IMR-90 (cell line): ENCODE results near the gene CDCP2. TPM values are rescaled to one million over a fixed set of nuclear protein-coding genes. Genes with fewer than 3 reads are reported as not detected.

Experiments used
- ATAC-seq: fragments of 200-7000 bp; cut with Tn5 transposase; 2 replicates; pipeline ENCODE4 v1.9.1; 2020; ENCODE audit warnings: low read depth, mild to moderate bottlenecking, moderate library complexity
- BruUV-seq: library from RNA; stranded (reverse); fragments of 400-500 nt; replicated peaks from 2 replicates; lab custom pipeline; 2021; lab: Mats Ljungman, UMichigan
- CTCF ChIA-PET: fragments of 300-600 bp; formaldehyde crosslinking; extraction: SDS; loops from one replicate; lab custom pipeline; 2021; ENCODE audit warnings: antibody characterized with exemption; lab: Yijun Ruan, JAX
- POLR2A ChIA-PET: fragments of 300-600 bp; sonication (Branson Sonifier 250); formaldehyde crosslinking; loops from one replicate; lab custom pipeline; 2022; ENCODE audit warnings: antibody characterized with exemption; ENCODE audit not compliant: unreplicated experiment; lab: Charles Lee
- DNase-seq: peaks from one replicate; pipeline ENCODE4 v3.0.0; 2013
- H2AFZ ChIP-seq: replicated peaks from 2 replicates; pipeline ENCODE3; 2013; ENCODE audit warnings: low read length, mild to moderate bottlenecking; ENCODE audit not compliant: poor library complexity
- H2AK5ac ChIP-seq: 2 replicates; pipeline ENCODE4 v1.6.1; 2013; ENCODE audit warnings: low read depth, low read length, inconsistent platforms
- H2AK9ac ChIP-seq: replicated peaks from 2 replicates; pipeline ENCODE3; 2013; ENCODE audit warnings: mild to moderate bottlenecking, low read depth, low read length, moderate library complexity; ENCODE audit not compliant: poor library complexity
- H2BK120ac ChIP-seq: 2 replicates; pipeline ENCODE4 v1.6.1; 2013; ENCODE audit warnings: low read depth, low read length, inconsistent platforms
- H2BK15ac ChIP-seq: 3 replicates; pipeline ENCODE4 v1.6.1; 2013; ENCODE audit warnings: low read depth, low read length, inconsistent platforms
- H2BK20ac ChIP-seq: 2 replicates; pipeline ENCODE4 v1.6.1; 2013; ENCODE audit warnings: low read depth, mild to moderate bottlenecking, inconsistent platforms, low read length, moderate library complexity
- H2BK5ac ChIP-seq: 2 replicates; pipeline ENCODE4 v1.6.1; 2013; ENCODE audit warnings: mild to moderate bottlenecking, low read depth, low read length, inconsistent platforms; ENCODE audit not compliant: poor library complexity, severe bottlenecking
- H3K14ac ChIP-seq: replicated peaks from 2 replicates; pipeline ENCODE4 v1.6.1; 2013; ENCODE audit warnings: low read depth, low read length, inconsistent platforms
- H3K18ac ChIP-seq: 2 replicates; pipeline ENCODE4 v1.6.1; 2013; ENCODE audit warnings: low read depth, low read length, control low read depth
- H3K23ac ChIP-seq: 2 replicates; pipeline ENCODE4 v1.6.1; 2013; ENCODE audit warnings: low read depth, low read length, inconsistent platforms
- H3K27ac ChIP-seq: 2 replicates; pipeline ENCODE4 v1.5.1; 2013; ENCODE audit warnings: mild to moderate bottlenecking, control low read depth, low read length; ENCODE audit not compliant: insufficient read depth
- H3K27me3 ChIP-seq: 2 replicates; pipeline ENCODE4 v1.6.1; 2013; ENCODE audit warnings: low read length; ENCODE audit not compliant: control insufficient read depth, insufficient read depth
- H3K36me3 ChIP-seq: 2 replicates; pipeline ENCODE4 v1.6.1; 2013; ENCODE audit warnings: low read length, mixed read lengths; ENCODE audit not compliant: control insufficient read depth, insufficient read depth
- H3K4ac ChIP-seq: 2 replicates; pipeline ENCODE4 v1.6.1; 2013; ENCODE audit warnings: low read depth, low read length, inconsistent platforms
- H3K4me1 ChIP-seq: 2 replicates; pipeline ENCODE4 v1.6.1; 2013; ENCODE audit warnings: low read length, mixed read lengths; ENCODE audit not compliant: control insufficient read depth, insufficient read depth
- H3K4me2 ChIP-seq: 2 replicates; pipeline ENCODE4 v1.6.1; 2013; ENCODE audit warnings: low read depth, mild to moderate bottlenecking, control low read depth, low read length, moderate library complexity
- H3K4me3 ChIP-seq: 2 replicates; pipeline ENCODE4 v1.5.1; 2013; ENCODE audit warnings: low read depth, mild to moderate bottlenecking, control low read depth, low read length, moderate library complexity; ENCODE audit not compliant: insufficient read depth
- H3K56ac ChIP-seq: 2 replicates; pipeline ENCODE4 v1.6.1; 2013; ENCODE audit warnings: low read length, inconsistent platforms; ENCODE audit not compliant: insufficient read depth; ENCODE audit errors: extremely low read depth
- H3K79me1 ChIP-seq, 2 experiments: 2 replicates each; pipeline ENCODE4 v1.6.1; 2013; ENCODE audit warnings: low read length in 2 of 2, inconsistent platforms in 1 of 2, low read depth in 1 of 2
- H3K9ac ChIP-seq: 2 replicates; pipeline ENCODE4 v1.6.1; 2013; ENCODE audit warnings: low read depth, low read length, control low read depth
- H3K9me1 ChIP-seq: 2 replicates; pipeline ENCODE4 v1.6.1; 2013; ENCODE audit warnings: low read length, inconsistent platforms; ENCODE audit not compliant: insufficient read depth
- H3K9me3 ChIP-seq: 2 replicates; pipeline ENCODE4 v1.6.1; 2013; ENCODE audit warnings: low read length; ENCODE audit not compliant: control insufficient read depth, insufficient read depth
- H4K20me1 ChIP-seq: 2 replicates; pipeline ENCODE4 v1.6.1; 2013; ENCODE audit warnings: low read length, inconsistent platforms; ENCODE audit not compliant: insufficient read depth
- H4K5ac ChIP-seq: 2 replicates; pipeline ENCODE4 v1.6.1; 2013; ENCODE audit warnings: mild to moderate bottlenecking, low read depth, low read length, control low read depth
- H4K8ac ChIP-seq, 2 experiments: 2 replicates each; pipeline ENCODE4 v1.6.1; 2013; ENCODE audit warnings: low read depth in 2 of 2, low read length in 2 of 2, control low read depth in 1 of 2, inconsistent platforms in 1 of 2
- H4K91ac ChIP-seq: 2 replicates; pipeline ENCODE4 v1.6.1; 2013; ENCODE audit warnings: low read depth, low read length, inconsistent platforms; ENCODE audit not compliant: insufficient read depth
- BHLHE40 ChIP-seq: fragments of 150-350 bp; IDR thresholded peaks from 2 replicates; pipeline ENCODE4 v1.6.1; 2016; ENCODE audit warnings: mild to moderate bottlenecking, low read depth, low read length
- CEBPB ChIP-seq: IDR thresholded peaks from 2 replicates; pipeline ENCODE4 v1.6.1; 2012; ENCODE audit warnings: low read depth, low read length, improper control_type of control experiment
- CHD1 ChIP-seq: IDR thresholded peaks from 2 replicates; pipeline ENCODE4 v1.6.1; 2012; ENCODE audit warnings: low read depth, low read length, improper control_type of control experiment
- FOS ChIP-seq: fragments of 150-350 bp; IDR thresholded peaks from 2 replicates; pipeline ENCODE4 v1.6.1; 2016; ENCODE audit warnings: low read depth, low read length
- MAFK ChIP-seq: IDR thresholded peaks from 2 replicates; pipeline ENCODE4 v1.6.1; 2012; ENCODE audit warnings: low read depth, low read length, improper control_type of control experiment
- MAZ ChIP-seq: IDR thresholded peaks from 2 replicates; pipeline ENCODE4 v1.6.1; 2012; ENCODE audit warnings: low read depth, mild to moderate bottlenecking, low read length, improper control_type of control experiment, moderate library complexity, borderline replicate concordance
- MXI1 ChIP-seq: IDR thresholded peaks from 2 replicates; pipeline ENCODE4 v1.6.1; 2012; ENCODE audit warnings: low read depth, mild to moderate bottlenecking, low read length, moderate library complexity, borderline replicate concordance
- NFE2L2 ChIP-seq: fragments of 150-350 bp; IDR thresholded peaks from 2 replicates; pipeline ENCODE4 v1.6.1; 2016; ENCODE audit warnings: low read depth, mild to moderate bottlenecking, low read length
- POLR2A ChIP-seq: IDR thresholded peaks from 2 replicates; pipeline ENCODE4 v1.6.1; 2012; ENCODE audit warnings: mild to moderate bottlenecking, low read depth, low read length
- RAD21 ChIP-seq: IDR thresholded peaks from 2 replicates; pipeline ENCODE4 v1.6.1; 2012; ENCODE audit warnings: low read length, improper control_type of control experiment
- RCOR1 ChIP-seq: IDR thresholded peaks from 2 replicates; pipeline ENCODE4 v1.6.1; 2012; ENCODE audit warnings: mild to moderate bottlenecking, low read length, improper control_type of control experiment; ENCODE audit not compliant: insufficient replicate concordance
- RFX5 ChIP-seq: IDR thresholded peaks from 2 replicates; pipeline ENCODE4 v1.8.0; 2012; ENCODE audit warnings: low read depth, mild to moderate bottlenecking, low read length, moderate library complexity
- SMC3 ChIP-seq: fragments of 150-350 bp; IDR thresholded peaks from 2 replicates; pipeline ENCODE4 v1.6.1; 2016; ENCODE audit warnings: low read depth, mild to moderate bottlenecking, antibody characterized with exemption, low read length, moderate library complexity
- WGBS, 2 experiments: methylation state at CpG; one replicate each; pipeline versions ENCODE4 v1.1.5 to v1.1.7; 2013; ENCODE audit warnings: missing lambda C conversion rate in 2 of 2; ENCODE audit not compliant: insufficient read length in 1 of 2; ENCODE audit errors: extremely low coverage in 2 of 2; 5-methylcytosine and 5-hydroxymethylcytosine counted together
- dilution Hi-C: fragments of 300-500 bp; cut with HindIII; formaldehyde crosslinking; loops from one replicate; pipeline ENCODE4 v1.14.3; 2018; ENCODE audit warnings: low sequenced_read_pairs; ENCODE audit not compliant: unreplicated experiment
- in situ Hi-C: fragments of 300-500 bp; cut with MboI; formaldehyde crosslinking; loops from 3 replicates; pipeline ENCODE4 v1.14.3; 2019; ENCODE audit warnings: low sequenced_read_pairs, inconsistent platforms, mixed read lengths
- intact Hi-C: fragments of 100-400 bp; cut with micrococcal nuclease; formaldehyde crosslinking; loops from 2 replicates; pipeline ENCODE4 v1.10.0; 2022
- polyA plus RNA-seq, 3 experiments: library from polyadenylated mRNA; depleted of rRNA; stranded (reverse); fragments of >200 nt; gene quantifications; 2 replicates each; pipeline ENCODE4 v1.2.3, GENCODE V29; 2012; ENCODE audit warnings: low replicate concordance in 1 of 3
- total RNA-seq: library from RNA; depleted of rRNA; stranded (reverse); fragments of >200 nt; gene quantifications from 2 replicates; pipeline ENCODE4 v1.2.3, GENCODE V29; 2012
- TF ChIP-seq, protein P1 (sequence below): fragments of 150-350 bp; IDR thresholded peaks from 2 replicates; pipeline ENCODE4 v1.6.1; 2017; ENCODE audit warnings: mild to moderate bottlenecking, antibody characterized with exemption, low read length, low read depth
- TF ChIP-seq, protein P2 (sequence below): conservative IDR thresholded peaks from 2 replicates; pipeline ENCODE4 v1.5.1; 2012; ENCODE audit warnings: mild to moderate bottlenecking, low read depth, low read length, improper control_type of control experiment
- TF ChIP-seq, protein P3 (sequence below): fragments of 150-350 bp; IDR thresholded peaks from 2 replicates; pipeline ENCODE4 v1.6.1; 2016; ENCODE audit warnings: low read depth, mild to moderate bottlenecking, low read length, moderate library complexity, borderline replicate concordance

CDCP2 gene
- total and polyA plus RNA-seq, 2 of the 4 experiments (the other 2 are of a cell fraction): not detected

DNA sequence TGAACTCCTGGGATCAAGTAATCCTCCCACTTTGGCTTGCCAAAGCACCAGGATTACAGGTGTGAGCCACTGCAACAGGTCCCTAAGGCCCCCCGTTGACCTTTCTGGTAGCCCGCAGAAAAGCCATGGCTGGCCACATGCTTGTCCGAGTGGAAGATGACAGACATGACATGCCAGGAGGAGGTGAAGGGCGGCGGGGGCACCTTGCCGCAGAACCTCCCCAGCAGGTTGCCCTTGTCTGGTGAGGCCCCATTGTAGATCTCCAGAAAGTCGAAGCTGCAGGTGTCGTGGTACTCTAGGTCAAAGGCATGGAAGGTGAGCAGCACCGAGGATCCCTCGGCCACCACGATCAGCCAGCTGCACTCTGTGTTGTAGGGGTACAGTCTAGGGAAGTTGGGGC is 8.4 kb downstream of the CDCP2 start:
- Histone ChIP-seq H4K8ac (no peak overlapping the region), H4K20me1 (no peaks in the 10 kb centered on the region), H3K36me3 (no peaks in the 10 kb centered on the region), H3K4me2 (no peak overlapping the region), H4K5ac (no peak overlapping the region), H2BK5ac (no peak overlapping the region), H3K9me1 (0 out of 2 replicates have a peak, but pooled peaks cover 3% of the 10 kb centered on the region), H3K4ac (no peak overlapping the region), H2BK15ac (no peak overlapping the region), H3K14ac (no peak overlapping the region), H2BK20ac (no peak overlapping the region), H3K27me3 (no peaks in the 10 kb centered on the region), H3K9ac (no peak overlapping the region), H3K79me1 (no peaks in the 10 kb centered on the region), H2AFZ (no peak overlapping the region), H3K27ac (no peak overlapping the region), H3K18ac (no peak overlapping the region), H2BK120ac (no peak overlapping the region), H3K9me3 (no peaks in the 10 kb centered on the region), H4K91ac (no peak overlapping the region), H3K4me1 (no peaks in the 10 kb centered on the region), H3K4me3 (no peak overlapping the region), H3K56ac (no peak overlapping the region), H3K23ac (no peak overlapping the region), H2AK9ac (no peak overlapping the region), H2AK5ac (no peak overlapping the region)
- ChIA-PET POLR2A (no interaction called here), CTCF (no interaction called here)
- 100% methylated on average over 4 of the region's 11 CpGs; no CpG with 5 or more reads in 1 of the 2 experiments for WGBS, 2 experiments
- no peak for DNase-seq
- no peak for ATAC-seq
- in situ Hi-C loops: no loop called here
- intact Hi-C loops: no loop called here
- dilution Hi-C loops: no loop called here
- BruUV-seq: no TSS peak
- TF ChIP-seq RCOR1: no peak
- TF ChIP-seq BHLHE40: no peak
- TF ChIP-seq POLR2A: no peak
- no peak for TF ChIP-seq FOS
- TF ChIP-seq CEBPB: no peak
- TF ChIP-seq, protein P1, sequence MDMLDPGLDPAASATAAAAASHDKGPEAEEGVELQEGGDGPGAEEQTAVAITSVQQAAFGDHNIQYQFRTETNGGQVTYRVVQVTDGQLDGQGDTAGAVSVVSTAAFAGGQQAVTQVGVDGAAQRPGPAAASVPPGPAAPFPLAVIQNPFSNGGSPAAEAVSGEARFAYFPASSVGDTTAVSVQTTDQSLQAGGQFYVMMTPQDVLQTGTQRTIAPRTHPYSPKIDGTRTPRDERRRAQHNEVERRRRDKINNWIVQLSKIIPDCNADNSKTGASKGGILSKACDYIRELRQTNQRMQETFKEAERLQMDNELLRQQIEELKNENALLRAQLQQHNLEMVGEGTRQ: no peak
- no peak for TF ChIP-seq MXI1
- no peak for TF ChIP-seq MAZ
- no peak for TF ChIP-seq SMC3
- TF ChIP-seq RAD21: no peak
- TF ChIP-seq, protein P2, sequence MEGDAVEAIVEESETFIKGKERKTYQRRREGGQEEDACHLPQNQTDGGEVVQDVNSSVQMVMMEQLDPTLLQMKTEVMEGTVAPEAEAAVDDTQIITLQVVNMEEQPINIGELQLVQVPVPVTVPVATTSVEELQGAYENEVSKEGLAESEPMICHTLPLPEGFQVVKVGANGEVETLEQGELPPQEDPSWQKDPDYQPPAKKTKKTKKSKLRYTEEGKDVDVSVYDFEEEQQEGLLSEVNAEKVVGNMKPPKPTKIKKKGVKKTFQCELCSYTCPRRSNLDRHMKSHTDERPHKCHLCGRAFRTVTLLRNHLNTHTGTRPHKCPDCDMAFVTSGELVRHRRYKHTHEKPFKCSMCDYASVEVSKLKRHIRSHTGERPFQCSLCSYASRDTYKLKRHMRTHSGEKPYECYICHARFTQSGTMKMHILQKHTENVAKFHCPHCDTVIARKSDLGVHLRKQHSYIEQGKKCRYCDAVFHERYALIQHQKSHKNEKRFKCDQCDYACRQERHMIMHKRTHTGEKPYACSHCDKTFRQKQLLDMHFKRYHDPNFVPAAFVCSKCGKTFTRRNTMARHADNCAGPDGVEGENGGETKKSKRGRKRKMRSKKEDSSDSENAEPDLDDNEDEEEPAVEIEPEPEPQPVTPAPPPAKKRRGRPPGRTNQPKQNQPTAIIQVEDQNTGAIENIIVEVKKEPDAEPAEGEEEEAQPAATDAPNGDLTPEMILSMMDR: no peak
- TF ChIP-seq NFE2L2: no peak
- TF ChIP-seq CHD1: no peak
- TF ChIP-seq, protein P3, sequence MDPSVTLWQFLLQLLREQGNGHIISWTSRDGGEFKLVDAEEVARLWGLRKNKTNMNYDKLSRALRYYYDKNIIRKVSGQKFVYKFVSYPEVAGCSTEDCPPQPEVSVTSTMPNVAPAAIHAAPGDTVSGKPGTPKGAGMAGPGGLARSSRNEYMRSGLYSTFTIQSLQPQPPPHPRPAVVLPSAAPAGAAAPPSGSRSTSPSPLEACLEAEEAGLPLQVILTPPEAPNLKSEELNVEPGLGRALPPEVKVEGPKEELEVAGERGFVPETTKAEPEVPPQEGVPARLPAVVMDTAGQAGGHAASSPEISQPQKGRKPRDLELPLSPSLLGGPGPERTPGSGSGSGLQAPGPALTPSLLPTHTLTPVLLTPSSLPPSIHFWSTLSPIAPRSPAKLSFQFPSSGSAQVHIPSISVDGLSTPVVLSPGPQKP: no peak
- no peak for TF ChIP-seq MAFK
- TF ChIP-seq RFX5: no peak
